Measurements from ENCODE around the gene TATDN2.
"Not testable (repeated sequence)": the region's sequence is repeated elsewhere in the genome, so short reads cannot be mapped to it uniquely, and the experiment has no call there.

The TATDN2 gene

GRCh38 chr3:10291641-10292040 is 43.4 kb downstream of the TATDN2 start:
- no peak for DNase-seq (ENCODE audit: low read depth in 2 of 2)

- DNase-seq (ENCODE audit: low read depth in 2 of 2), result no peak
Observed at GRCh38 chr3:10292505-10293419, 44.5 kb downstream of the TATDN2 start, which contains the start of gene GHRL. Gene GHRL (minus strand): TSS chr3:10292947. CDS start chr3:10290180, 2,767 bp downstream.

GRCh38 chr3:10294030-10294586 is 45.8 kb downstream of the TATDN2 start:
- no peak for DNase-seq (ENCODE audit: low read depth in 2 of 2)

GRCh38 chr3:10298064-10298463 is 49.8 kb downstream of the TATDN2 start:
- DNase-seq (ENCODE audit: low read depth in 2 of 2), result not testable (repeated sequence)

GRCh38 chr3:10299175-10299574 is 50.9 kb downstream of the TATDN2 start:
- no peak for DNase-seq (ENCODE audit: low read depth in 2 of 2)

- DNase-seq (ENCODE audit: low read depth in 2 of 2), result no peak
Observed at GRCh38 chr3:10299679-10300078, 51.4 kb downstream of the TATDN2 start.

- DNase-seq (ENCODE audit: low read depth in 2 of 2), result no peak
Observed at GRCh38 chr3:10300087-10300486, 51.8 kb downstream of the TATDN2 start.

GRCh38 chr3:10303105-10303504 is 54.8 kb downstream of the TATDN2 start:
- no peak for DNase-seq (ENCODE audit: low read depth in 2 of 2)

- DNase-seq (ENCODE audit: low read depth in 2 of 2), result no peak
Observed at GRCh38 chr3:10303785-10304184, 55.5 kb downstream of the TATDN2 start.

- no peak for DNase-seq (ENCODE audit: low read depth in 2 of 2)
Observed at GRCh38 chr3:10304905-10305304, 56.6 kb downstream of the TATDN2 start.

- no peak for DNase-seq (ENCODE audit: low read depth in 2 of 2)
Observed at GRCh38 chr3:10305331-10305902, 57.2 kb downstream of the TATDN2 start.

GRCh38 chr3:10306156-10306555 is 57.9 kb downstream of the TATDN2 start:
- no peak for DNase-seq (ENCODE audit: low read depth in 2 of 2)

- DNase-seq (ENCODE audit: low read depth in 2 of 2), result no peak
Observed at GRCh38 chr3:10308678-10309077, 60.4 kb downstream of the TATDN2 start.

GRCh38 chr3:10309736-10310135 is 61.5 kb downstream of the TATDN2 start:
- DNase-seq (ENCODE audit: low read depth in 2 of 2), result no peak

- no peak for DNase-seq (ENCODE audit: low read depth in 2 of 2)
Observed at GRCh38 chr3:10310578-10310977, 62.3 kb downstream of the TATDN2 start.

GRCh38 chr3:10311710-10312109 is 63.5 kb downstream of the TATDN2 start:
- no peak for DNase-seq (ENCODE audit: low read depth in 2 of 2)

GRCh38 chr3:10312391-10312790 is 64.1 kb downstream of the TATDN2 start:
- no peak for DNase-seq (ENCODE audit: low read depth in 2 of 2)

GRCh38 chr3:10312861-10313260 is 64.6 kb downstream of the TATDN2 start:
- DNase-seq (ENCODE audit: low read depth in 2 of 2), result no peak

GRCh38 chr3:10315101-10315500 is 66.8 kb downstream of the TATDN2 start:
- DNase-seq (ENCODE audit: low read depth in 2 of 2), result no peak

GRCh38 chr3:10315771-10316344 is 67.6 kb downstream of the TATDN2 start:
- no peak for DNase-seq (ENCODE audit: low read depth in 2 of 2)

GRCh38 chr3:10317311-10317960 is 69.2 kb downstream of the TATDN2 start:
- DNase-seq (ENCODE audit: low read depth in 2 of 2), result no peak

- DNase-seq (ENCODE audit: low read depth in 2 of 2), result no peak
Observed at GRCh38 chr3:10317961-10318350, 69.7 kb downstream of the TATDN2 start.

Data from stimulated activated CD4-positive, alpha-beta T cell treated with anti-CD3 and anti-CD28 coated beads, Interleukin-1b, Interleukin-23, amount 100 ng/mL, for 1 hour (primary cell).